ENCODE measurements around the gene CA12. TPM values are rescaled to one million over a fixed set of nuclear protein-coding genes. Genes with fewer than 3 reads are reported as not detected.

Gene CA12
- total and polyA plus RNA-seq, 10 of the 15 experiments (the other 5 are each of a cell fraction or from before 2014, with no cell fraction given) = 0.03 to 0.10 TPM; not detected in 8

DNA sequence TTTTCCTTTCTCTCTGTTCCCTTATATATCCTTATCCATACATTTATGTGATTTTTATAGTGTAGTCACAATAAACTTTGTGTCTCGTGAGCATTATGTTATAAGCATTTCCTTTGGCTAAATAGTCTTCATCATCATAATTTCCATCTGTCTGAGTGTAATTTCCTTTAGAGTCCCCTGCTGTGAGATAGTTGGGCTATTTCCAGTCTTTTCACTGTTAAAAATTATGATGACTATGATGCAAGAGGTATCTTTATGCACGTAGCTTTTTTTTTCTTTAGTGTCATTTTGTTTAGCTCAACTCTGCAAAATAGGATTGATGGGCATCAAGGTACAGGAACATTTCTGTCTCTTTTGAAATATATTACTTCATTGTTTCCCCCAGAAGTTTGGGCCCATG, 26.9 kb upstream of the CA12 start:
- RAD21 ChIA-PET (ENCODE audit: unreplicated experiment) = interaction anchor here (1.0 to 1.2 kb wide), 2 partner anchors 117 to 187 kb away, joined by 3 to 4 read pairs; no protein-coding TSS in a partner anchor
- WGBS (ENCODE audit: insufficient coverage, insufficient replicate concordance, low lambda C conversion rate, missing lambda C conversion rate) = 47% methylated on average over 2 of the region's 2 CpGs
- Histone ChIP-seq H3K4me1 (ENCODE audit: control insufficient read depth, insufficient read depth, low read length) (no peaks in the 10 kb centered on the region), H3K9me3 (replicated peaks; ENCODE audit: control insufficient read depth, insufficient read depth, low read length) (no peaks in the 10 kb centered on the region), H2AFZ (ENCODE audit: control insufficient read depth, low read depth, low read length) (no peak overlapping the region), H3K27me3 (replicated peaks in 1 of 2; ENCODE audit: control insufficient read depth in 2 of 2, insufficient read depth in 2 of 2, low read length in 1 of 2) (no peaks in the 10 kb centered on the region), H4K20me1 (ENCODE audit: control insufficient read depth, insufficient read depth) (no peaks in the 10 kb centered on the region), H3K79me2 (ENCODE audit: control insufficient read depth, insufficient read depth, low read length) (no peaks in the 10 kb centered on the region), H3K4me2 (ENCODE audit: control insufficient read depth, insufficient read depth) (no peak overlapping the region), H3K27ac (ENCODE audit: control insufficient read depth, insufficient read depth) (no peak overlapping the region), H3K4me3 (no peak overlapping the region), H3K36me3 (ENCODE audit: control insufficient read depth in 2 of 2, insufficient read depth in 2 of 2, low read length in 1 of 2) (no peaks in the 10 kb centered on the region), H3K9ac (ENCODE audit: control insufficient read depth, insufficient read depth, low read length) (no peak overlapping the region)
- no peak for DNase-seq (ENCODE audit: low read depth, low spot score)
- FAIRE-seq = no peak
- no peak for ATAC-seq
- BruUV-seq (replicated peaks) = no TSS peak
- POLR2A ChIA-PET = no interaction called here
- in situ Hi-C loops (cut with MboI) = loop anchor here (5.0 kb wide), 1 partner anchor 361 kb away; no protein-coding TSS in a partner anchor
- intact Hi-C loops (cut with micrococcal nuclease; ENCODE audit: unreplicated experiment) = loop anchor here (10.0 kb wide), 1 partner anchor 254 kb away; the partner anchor contains the start of gene RPS27L
- TF ChIP-seq, protein P1, sequence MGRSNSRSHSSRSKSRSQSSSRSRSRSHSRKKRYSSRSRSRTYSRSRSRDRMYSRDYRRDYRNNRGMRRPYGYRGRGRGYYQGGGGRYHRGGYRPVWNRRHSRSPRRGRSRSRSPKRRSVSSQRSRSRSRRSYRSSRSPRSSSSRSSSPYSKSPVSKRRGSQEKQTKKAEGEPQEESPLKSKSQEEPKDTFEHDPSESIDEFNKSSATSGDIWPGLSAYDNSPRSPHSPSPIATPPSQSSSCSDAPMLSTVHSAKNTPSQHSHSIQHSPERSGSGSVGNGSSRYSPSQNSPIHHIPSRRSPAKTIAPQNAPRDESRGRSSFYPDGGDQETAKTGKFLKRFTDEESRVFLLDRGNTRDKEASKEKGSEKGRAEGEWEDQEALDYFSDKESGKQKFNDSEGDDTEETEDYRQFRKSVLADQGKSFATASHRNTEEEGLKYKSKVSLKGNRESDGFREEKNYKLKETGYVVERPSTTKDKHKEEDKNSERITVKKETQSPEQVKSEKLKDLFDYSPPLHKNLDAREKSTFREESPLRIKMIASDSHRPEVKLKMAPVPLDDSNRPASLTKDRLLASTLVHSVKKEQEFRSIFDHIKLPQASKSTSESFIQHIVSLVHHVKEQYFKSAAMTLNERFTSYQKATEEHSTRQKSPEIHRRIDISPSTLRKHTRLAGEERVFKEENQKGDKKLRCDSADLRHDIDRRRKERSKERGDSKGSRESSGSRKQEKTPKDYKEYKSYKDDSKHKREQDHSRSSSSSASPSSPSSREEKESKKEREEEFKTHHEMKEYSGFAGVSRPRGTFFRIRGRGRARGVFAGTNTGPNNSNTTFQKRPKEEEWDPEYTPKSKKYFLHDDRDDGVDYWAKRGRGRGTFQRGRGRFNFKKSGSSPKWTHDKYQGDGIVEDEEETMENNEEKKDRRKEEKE (IDR thresholded peaks at IDR 0.05) = no peak
- TF ChIP-seq FOXK2 (IDR thresholded peaks at IDR 0.05) (no peak), RCOR1 (conservative IDR thresholded peaks at IDR 0.05; ENCODE audit: low read depth, low read length) (no peak), CEBPB (IDR thresholded peaks at IDR 0.05; ENCODE audit: borderline replicate concordance in 1 of 2, low read depth in 2 of 2, low read length in 2 of 2) (no peak), ZNF384 (IDR thresholded peaks at IDR 0.05; ENCODE audit: borderline replicate concordance, low read depth, low read length) (no peak), MEF2A (IDR thresholded peaks at IDR 0.05; ENCODE audit: insufficient read depth, low read depth, low read length) (no peak), NR2C2 (IDR thresholded peaks at IDR 0.05; ENCODE audit: borderline replicate concordance, control insufficient read depth, insufficient read length, low read depth) (no peak), ATF7 (IDR thresholded peaks at IDR 0.05; ENCODE audit: low read depth) (no peak), MEF2B (IDR thresholded peaks at IDR 0.05; ENCODE audit: partially characterized antibody, poor library complexity, severe bottlenecking) (no peak), ZZZ3 (IDR thresholded peaks at IDR 0.05; ENCODE audit: control insufficient read depth, insufficient read length, low read depth) (no peak), PAX5 (IDR thresholded peaks at IDR 0.05; ENCODE audit: borderline replicate concordance, low read depth, low read length) (no peak), SUZ12 (IDR thresholded peaks at IDR 0.05; ENCODE audit: unreplicated experiment) (no peak)
- TF ChIP-seq, protein P2, sequence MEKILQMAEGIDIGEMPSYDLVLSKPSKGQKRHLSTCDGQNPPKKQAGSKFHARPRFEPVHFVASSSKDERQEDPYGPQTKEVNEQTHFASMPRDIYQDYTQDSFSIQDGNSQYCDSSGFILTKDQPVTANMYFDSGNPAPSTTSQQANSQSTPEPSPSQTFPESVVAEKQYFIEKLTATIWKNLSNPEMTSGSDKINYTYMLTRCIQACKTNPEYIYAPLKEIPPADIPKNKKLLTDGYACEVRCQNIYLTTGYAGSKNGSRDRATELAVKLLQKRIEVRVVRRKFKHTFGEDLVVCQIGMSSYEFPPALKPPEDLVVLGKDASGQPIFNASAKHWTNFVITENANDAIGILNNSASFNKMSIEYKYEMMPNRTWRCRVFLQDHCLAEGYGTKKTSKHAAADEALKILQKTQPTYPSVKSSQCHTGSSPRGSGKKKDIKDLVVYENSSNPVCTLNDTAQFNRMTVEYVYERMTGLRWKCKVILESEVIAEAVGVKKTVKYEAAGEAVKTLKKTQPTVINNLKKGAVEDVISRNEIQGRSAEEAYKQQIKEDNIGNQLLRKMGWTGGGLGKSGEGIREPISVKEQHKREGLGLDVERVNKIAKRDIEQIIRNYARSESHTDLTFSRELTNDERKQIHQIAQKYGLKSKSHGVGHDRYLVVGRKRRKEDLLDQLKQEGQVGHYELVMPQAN (conservative IDR thresholded peaks at IDR 0.05) = no peak
- SMC1A ChIA-PET (ENCODE audit: uncharacterized antibody, unreplicated experiment) = interaction anchor here (1.2 to 1.4 kb wide), 3 partner anchors 20 to 133 kb away, joined by 3 to 4 read pairs (median 3); no protein-coding TSS in a partner anchor
- CTCF ChIA-PET = interaction anchor here (0.7 to 0.8 kb wide), 2 partner anchors 20 to 165 kb away, joined by 3 read pairs; no protein-coding TSS in a partner anchor
